Activated B cell treated with CpG ODN at 0.5 μM for 24 hours (primary cell): ENCODE measurements around the gene DDX28. TPM values are rescaled to one million over a fixed set of nuclear protein-coding genes. Genes with fewer than 3 reads are reported as not detected.

Source experiments
- ATAC-seq: fragments of 200-7000 bp; cut with Tn5 transposase; one replicate; pipeline ENCODE4 v1.10.0; 2021; ENCODE audit warnings: low read depth, mild to moderate bottlenecking, moderate library complexity
- CTCF ChIA-PET: fragments of 350-600 bp; sonication (Branson Sonifier 250); formaldehyde crosslinking; loops from one replicate; lab custom pipeline; 2021; ENCODE audit warnings: antibody characterized with exemption; lab: Charles Lee
- POLR2A ChIA-PET: fragments of 350-600 bp; sonication (Branson Sonifier 250); formaldehyde crosslinking; loops from one replicate; lab custom pipeline; 2021; ENCODE audit warnings: antibody characterized with exemption; lab: Charles Lee
- DNase-seq: peaks from one replicate; pipeline ENCODE4 v3.0.0; 2022
- H3K27ac Mint-ChIP-seq: one replicate; pipeline ENCODE4 v1.8.0; 2020; ENCODE audit warnings: mixed read lengths
- H3K27me3 Mint-ChIP-seq: one replicate; pipeline ENCODE4 v1.8.0; 2021; ENCODE audit warnings: mixed read lengths
- H3K36me3 Mint-ChIP-seq: one replicate; pipeline ENCODE4 v1.8.0; 2021; ENCODE audit warnings: low read depth, mixed read lengths
- H3K4me1 Mint-ChIP-seq: one replicate; pipeline ENCODE4 v1.8.0; 2021; ENCODE audit warnings: mixed read lengths
- H3K4me3 Mint-ChIP-seq: one replicate; pipeline ENCODE4 v1.8.0; 2020; ENCODE audit warnings: mild to moderate bottlenecking, mixed read lengths
- H3K9me3 Mint-ChIP-seq: one replicate; pipeline ENCODE4 v1.8.0; 2020; ENCODE audit warnings: mixed read lengths
- CTCF ChIP-seq: fragments of 200-600 bp; IDR thresholded peaks from one replicate; pipeline ENCODE4 v1.8.0; 2022; ENCODE audit warnings: antibody characterized with exemption, mild to moderate bottlenecking
- intact Hi-C: fragments of 100-400 bp; cut with micrococcal nuclease; formaldehyde crosslinking; loops from one replicate; pipeline ENCODE4 v1.15.1; 2024
- total RNA-seq: library from RNA; stranded (reverse); gene quantifications from 2 replicates; pipeline ENCODE4 v1.2.3, GENCODE V29; 2022

The DDX28 gene
- total RNA-seq, 1 donor from 2014 or later: 19.2 TPM

- Mint-ChIP-seq H3K27ac (no peak overlapping the region), H3K27me3 (no peaks in the 10 kb centered on the region), H3K4me1 (peaks cover 27% of the 10 kb centered on the region), H3K36me3 (peaks cover 3% of the 10 kb centered on the region), H3K4me3 (no peak overlapping the region), H3K9me3 (no peaks in the 10 kb centered on the region)
- ChIA-PET POLR2A (interaction anchor here (1.6 kb wide), 1 partner anchor 14 kb away, joined by 5 read pairs; no protein-coding TSS in a partner anchor), CTCF (no interaction called here)
- no peak for ATAC-seq
- TF ChIP-seq CTCF: no peak
- intact Hi-C loops: no loop called here
- no peak for DNase-seq
Observed at GRCh38 chr16:67971111-67971510, 51.9 kb downstream of the DDX28 start.

Other genes with a start within 250 kb of the DDX28 start
- gene RANBP10, start 216.7 kb downstream of the DDX28 start, total RNA-seq: 25.2 and 30.6 TPM in 2 replicates
- gene TSNAXIP1, start 216.3 kb downstream of the DDX28 start, total RNA-seq: 1.2 and 1.9 TPM in 2 replicates
- 24.2 and 24.9 TPM in 2 replicates for gene THAP11, start 180.9 kb downstream of the DDX28 start, total RNA-seq
- 99.0 and 99.7 TPM in 2 replicates for gene NUTF2, start 176.3 kb downstream of the DDX28 start, total RNA-seq
- 50.7 and 54.2 TPM in 2 replicates for gene CENPT, start 175.5 kb downstream of the DDX28 start, total RNA-seq
- 71.5 TPM in 2 replicates for gene EDC4, start 150.2 kb downstream of the DDX28 start, total RNA-seq
- gene NRN1L, start 138.3 kb downstream of the DDX28 start, total RNA-seq: 0.69 and 1.4 TPM in 2 replicates
- 19.2 and 22.0 TPM in 2 replicates for gene PSKH1, start 130.0 kb downstream of the DDX28 start, total RNA-seq
- gene CTRL, start 91.4 kb downstream of the DDX28 start, total RNA-seq: 4.1 and 6.2 TPM in 2 replicates
- gene PSMB10, start 86.4 kb downstream of the DDX28 start, total RNA-seq: 202 and 232 TPM in 2 replicates
- 15.8 and 17.0 TPM in 2 replicates for gene LCAT, start 79.1 kb downstream of the DDX28 start, total RNA-seq
- gene SLC12A4, start 54.6 kb downstream of the DDX28 start, total RNA-seq: 24.6 and 37.9 TPM in 2 replicates
- gene DPEP3, start 42.7 kb downstream of the DDX28 start, total RNA-seq: 0.29 and 0.38 TPM in 2 replicates
- 10.5 and 13.8 TPM in 2 replicates for gene DPEP2, start 23.7 kb downstream of the DDX28 start, total RNA-seq
- gene DPEP2NB, start 7.3 kb downstream of the DDX28 start, total RNA-seq: not detected in 2 replicates
- 54.2 and 62.0 TPM in 2 replicates for gene DUS2, start 52 bp upstream of the DDX28 start, total RNA-seq
- gene NFATC3, start 62.1 kb upstream of the DDX28 start, total RNA-seq: 64.8 and 72.0 TPM in 2 replicates
- 0.10 and 0.40 TPM in 2 replicates for gene ESRP2, start 212.9 kb upstream of the DDX28 start, total RNA-seq
- 5.7 and 8.6 TPM in 2 replicates for gene PLA2G15, start 222.1 kb upstream of the DDX28 start, total RNA-seq
- 52.5 and 54.1 TPM in 2 replicates for gene SLC7A6, start 241.3 kb upstream of the DDX28 start, total RNA-seq